Transverse colon (tissue), 3 donors: Measurements from ENCODE around the gene NTNG1.

ENCODE experiments used
- CTCF ChIP-seq, 5 experiments: fragments of 200-600 bp in 3 of 5; fragments of 450-650 bp in 2 of 5; sonication (generic) in 3 of 5; IDR thresholded peaks; 1 replicate in 2 of 5; 2 replicates in 3 of 5; pipeline ENCODE4 v1.5.1; 2016 to 2017; ENCODE audit warnings: antibody characterized with exemption in 5 of 5, inconsistent platforms in 3 of 5, mild to moderate bottlenecking in 2 of 5, moderate library complexity in 1 of 5
- POLR2A ChIP-seq: fragments of 450-650 bp; IDR thresholded peaks from one replicate; pipeline ENCODE4 v1.6.1; 2016; ENCODE audit warnings: antibody characterized with exemption, mild to moderate bottlenecking, moderate library complexity

GRCh38 chr1:107401704-107402103 lies 260.9 kb downstream of the NTNG1 start:
- TF ChIP-seq CTCF (IDR thresholded peaks at IDR 0.05) (no peak), POLR2A (no peak)
